Endodermal cell (in vitro differentiated cells): ENCODE results near the gene ATXN7. TPM values are rescaled to one million over a fixed set of nuclear protein-coding genes. Genes with fewer than 3 reads are reported as not detected.

ENCODE experiments used
- DNase-seq: peaks from one replicate; pipeline ENCODE4 v3.0.0-alpha.2; 2017
- H3K27ac ChIP-seq: 2 replicates; pipeline ENCODE4 v1.5.1; 2013; ENCODE audit warnings: mild to moderate bottlenecking, low read depth, low read length, moderate library complexity
- H3K27me3 ChIP-seq: 2 replicates; pipeline ENCODE4 v1.6.1; 2013; ENCODE audit warnings: mild to moderate bottlenecking, low read length, moderate library complexity; ENCODE audit not compliant: insufficient read depth, control insufficient read depth, poor library complexity, severe bottlenecking
- H3K36me3 ChIP-seq: 2 replicates; pipeline ENCODE4 v1.7.0; 2013; ENCODE audit warnings: mild to moderate bottlenecking, low read length, moderate library complexity; ENCODE audit not compliant: control insufficient read depth, insufficient read depth
- H3K4me1 ChIP-seq: one replicate; pipeline ENCODE4 v1.7.0; 2013; ENCODE audit warnings: low read length; ENCODE audit not compliant: control insufficient read depth, insufficient read depth
- H3K4me3 ChIP-seq: 2 replicates; pipeline ENCODE4 v1.5.1; 2013; ENCODE audit warnings: mild to moderate bottlenecking, low read length, moderate library complexity
- H3K9ac ChIP-seq: 2 replicates; pipeline ENCODE4 v1.6.1; 2013; ENCODE audit warnings: mild to moderate bottlenecking, low read length, moderate library complexity; ENCODE audit not compliant: poor library complexity, severe bottlenecking; ENCODE audit errors: extremely low read depth
- H3K9me3 ChIP-seq: 2 replicates; pipeline ENCODE4 v1.6.1; 2013; ENCODE audit warnings: mild to moderate bottlenecking, low read length, moderate library complexity; ENCODE audit not compliant: control insufficient read depth
- H3K27ac Mint-ChIP-seq: 2 replicates; pipeline ENCODE4 v1.8.0; 2020; ENCODE audit warnings: mixed read lengths
- H3K27me3 Mint-ChIP-seq: 2 replicates; pipeline ENCODE4 v1.8.0; 2021; ENCODE audit warnings: mild to moderate bottlenecking, mixed read lengths; ENCODE audit not compliant: insufficient read depth
- H3K36me3 Mint-ChIP-seq: 2 replicates; pipeline ENCODE4 v1.8.0; 2020; ENCODE audit warnings: low read depth, mixed read lengths
- H3K4me1 Mint-ChIP-seq: 2 replicates; pipeline ENCODE4 v1.8.0; 2020; ENCODE audit warnings: mixed read lengths
- H3K4me3 Mint-ChIP-seq: 2 replicates; pipeline ENCODE4 v1.8.0; 2020; ENCODE audit warnings: mild to moderate bottlenecking, moderate library complexity, mixed read lengths
- H3K9me3 Mint-ChIP-seq: 2 replicates; pipeline ENCODE4 v1.8.0; 2020; ENCODE audit warnings: mild to moderate bottlenecking, mixed read lengths
- WGBS, 2 experiments: methylation state at CpG; one replicate each; pipeline versions ENCODE4 v1.1.5 to v1.1.7; 2013; ENCODE audit warnings: missing lambda C conversion rate in 2 of 2, mixed read lengths in 1 of 2; ENCODE audit not compliant: insufficient coverage in 1 of 2, insufficient read length in 1 of 2; 5-methylcytosine and 5-hydroxymethylcytosine counted together
- total RNA-seq, 2 donors: library from RNA; stranded (reverse); fragmentation: NEBNext Ultra II Directional in 1 of 2; extraction: Animal tissue kit (Norgen Biotek cat#: 25700) in 1 of 2; gene quantifications; 2 replicates in 1 of 2; 3 replicates in 1 of 2; pipeline ENCODE4 v1.2.1, GENCODE V29; 2021
- TF ChIP-seq, protein P1 (sequence below): fragments of 200-600 bp; sonication (generic); conservative IDR thresholded peaks from 2 replicates; pipeline ENCODE4 v1.5.0; 2021; ENCODE audit warnings: antibody characterized with exemption, mild to moderate bottlenecking

ATXN7 gene
- total RNA-seq, 2 donors from 2014 or later, result 28.1 to 28.8 TPM

DNA sequence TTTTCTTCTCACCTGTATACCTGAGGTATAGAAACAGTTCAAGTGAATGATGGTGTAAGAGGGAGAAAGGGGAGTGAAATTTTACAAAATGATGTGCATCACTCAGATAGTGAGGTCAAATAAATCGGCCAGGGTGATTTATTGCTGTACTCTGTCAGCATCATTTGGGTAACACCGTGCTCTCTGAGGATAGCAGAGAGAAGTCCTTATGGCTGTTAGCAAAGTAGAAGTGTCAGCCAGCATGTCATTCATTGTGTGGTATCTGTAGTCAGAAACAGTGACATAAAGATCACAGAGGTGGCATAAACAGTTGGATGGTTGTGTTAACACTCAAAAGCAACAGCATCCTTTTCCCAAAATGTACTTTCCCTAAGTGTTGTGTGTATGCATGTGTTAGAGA lies 106.2 kb downstream of the ATXN7 start:
- no peak for DNase-seq
- Histone ChIP-seq H3K27ac (peak overlapping the region; percentile 89), H3K36me3 (peaks cover 13% of the 10 kb centered on the region), H3K9ac (no peak overlapping the region), H3K4me3 (no peak overlapping the region), H3K4me1 (peaks cover 73% of the 10 kb centered on the region), H3K27me3 (no peaks in the 10 kb centered on the region), H3K9me3 (no peaks in the 10 kb centered on the region)
- no peaks in the 10 kb centered on the region for H3K27me3 Mint-ChIP-seq
- H3K4me1 Mint-ChIP-seq, result peaks cover 80% of the 10 kb centered on the region
- no peak overlapping the region for H3K4me3 Mint-ChIP-seq
- peaks cover 8% of the 10 kb centered on the region for H3K36me3 Mint-ChIP-seq
- no peaks in the 10 kb centered on the region for H3K9me3 Mint-ChIP-seq
- 42 to 56% methylated on average over 2 of the region's 2 CpGs for WGBS, 2 experiments
- H3K27ac Mint-ChIP-seq, result no peak overlapping the region
- TF ChIP-seq, protein P1, sequence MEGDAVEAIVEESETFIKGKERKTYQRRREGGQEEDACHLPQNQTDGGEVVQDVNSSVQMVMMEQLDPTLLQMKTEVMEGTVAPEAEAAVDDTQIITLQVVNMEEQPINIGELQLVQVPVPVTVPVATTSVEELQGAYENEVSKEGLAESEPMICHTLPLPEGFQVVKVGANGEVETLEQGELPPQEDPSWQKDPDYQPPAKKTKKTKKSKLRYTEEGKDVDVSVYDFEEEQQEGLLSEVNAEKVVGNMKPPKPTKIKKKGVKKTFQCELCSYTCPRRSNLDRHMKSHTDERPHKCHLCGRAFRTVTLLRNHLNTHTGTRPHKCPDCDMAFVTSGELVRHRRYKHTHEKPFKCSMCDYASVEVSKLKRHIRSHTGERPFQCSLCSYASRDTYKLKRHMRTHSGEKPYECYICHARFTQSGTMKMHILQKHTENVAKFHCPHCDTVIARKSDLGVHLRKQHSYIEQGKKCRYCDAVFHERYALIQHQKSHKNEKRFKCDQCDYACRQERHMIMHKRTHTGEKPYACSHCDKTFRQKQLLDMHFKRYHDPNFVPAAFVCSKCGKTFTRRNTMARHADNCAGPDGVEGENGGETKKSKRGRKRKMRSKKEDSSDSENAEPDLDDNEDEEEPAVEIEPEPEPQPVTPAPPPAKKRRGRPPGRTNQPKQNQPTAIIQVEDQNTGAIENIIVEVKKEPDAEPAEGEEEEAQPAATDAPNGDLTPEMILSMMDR, result no peak

DNA sequence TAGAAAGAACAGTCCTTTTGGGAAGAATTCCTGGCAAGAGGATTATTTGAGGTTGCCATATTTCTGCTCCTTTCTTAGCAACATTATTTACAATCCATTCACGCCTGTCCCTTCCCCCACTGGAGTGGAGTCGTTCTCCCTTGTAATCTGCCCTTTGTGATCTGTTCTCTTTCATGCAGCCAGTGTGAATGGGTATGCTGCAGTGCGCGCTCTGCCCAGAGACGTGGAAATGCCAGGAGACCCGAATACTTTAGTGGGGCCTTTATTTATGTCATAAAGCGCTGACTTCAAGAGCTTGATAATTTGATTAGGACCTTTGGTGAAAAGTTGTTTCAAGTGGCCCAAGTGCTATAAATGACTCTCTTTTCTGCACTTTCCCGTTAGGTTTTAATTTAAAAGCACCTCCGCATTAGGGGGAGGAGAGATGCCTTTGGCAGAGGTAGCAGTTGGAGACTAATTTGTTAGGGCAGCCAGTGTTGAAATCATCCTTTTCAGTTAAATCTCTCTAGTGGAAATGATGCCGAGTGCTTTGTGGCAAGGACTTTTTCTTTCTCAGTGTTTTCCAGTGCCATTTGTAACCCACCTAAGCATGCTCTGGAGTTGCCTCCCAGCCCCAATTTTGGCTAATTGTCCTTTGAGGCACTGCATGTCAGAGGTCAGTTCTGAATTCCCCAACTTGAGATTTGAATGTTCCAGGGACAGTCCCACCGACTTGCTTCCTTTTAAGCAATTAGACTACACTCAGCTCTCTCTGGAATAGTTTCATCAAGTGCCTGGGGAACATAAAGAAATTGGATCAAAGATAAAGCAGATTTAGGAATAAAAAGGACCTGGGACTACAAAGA lies 107.2 kb downstream of the ATXN7 start:
- H3K27me3 ChIP-seq, result no peaks in the 10 kb centered on the region
- H3K4me1 ChIP-seq, result peaks cover 63% of the 10 kb centered on the region
- 5 to 21% methylated on average over 7 to 11 of the region's 11 CpGs for WGBS, 2 experiments
- no peaks in the 10 kb centered on the region for H3K9me3 ChIP-seq
- peak; percentile 78 for DNase-seq
- TF ChIP-seq, protein P1, result no peak
- Mint-ChIP-seq H3K27me3 (no peaks in the 10 kb centered on the region), H3K4me3 (peak overlapping the region; percentile 37), H3K4me1 (peaks cover 74% of the 10 kb centered on the region), H3K9me3 (no peaks in the 10 kb centered on the region), H3K36me3 (peaks cover 8% of the 10 kb centered on the region), H3K27ac (peak overlapping the region; percentile 15)
- H3K4me3 ChIP-seq, result peak overlapping the region; percentile 64
- H3K27ac ChIP-seq, result peak overlapping the region; percentile 89
- no peak overlapping the region for H3K9ac ChIP-seq
- peaks cover 14% of the 10 kb centered on the region for H3K36me3 ChIP-seq

DNA sequence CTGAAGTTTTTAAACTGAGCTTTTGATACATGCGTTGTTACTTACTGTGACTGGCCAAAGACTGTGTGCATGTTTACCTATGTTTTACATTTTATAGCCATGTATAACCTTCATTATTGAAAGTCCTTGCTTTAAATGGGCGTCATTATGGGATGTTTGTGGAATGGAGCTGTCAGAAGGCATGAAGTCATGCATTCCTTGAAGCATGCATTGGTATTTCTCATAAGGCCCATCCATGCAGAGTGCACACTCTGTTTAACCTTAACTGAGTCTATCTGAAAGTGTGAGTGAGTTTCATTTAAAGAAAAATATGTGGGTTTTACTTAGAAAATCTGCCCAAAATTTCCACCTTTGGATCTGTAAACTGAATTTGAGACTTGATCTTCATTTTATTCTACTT lies 108.5 kb downstream of the ATXN7 start:
- peak overlapping the region; percentile 86 for H3K27ac Mint-ChIP-seq
- Histone ChIP-seq H3K9ac (no peak overlapping the region), H3K9me3 (no peaks in the 10 kb centered on the region), H3K4me3 (no peak overlapping the region), H3K27me3 (no peaks in the 10 kb centered on the region), H3K36me3 (peaks cover 17% of the 10 kb centered on the region), H3K27ac (no peak overlapping the region), H3K4me1 (peaks cover 51% of the 10 kb centered on the region)
- 82 to 92% methylated on average over 2 of the region's 2 CpGs for WGBS, 2 experiments
- H3K9me3 Mint-ChIP-seq, result no peaks in the 10 kb centered on the region
- no peaks in the 10 kb centered on the region for H3K27me3 Mint-ChIP-seq
- no peak for DNase-seq
- H3K36me3 Mint-ChIP-seq, result peaks cover 8% of the 10 kb centered on the region
- H3K4me3 Mint-ChIP-seq, result no peak overlapping the region
- TF ChIP-seq, protein P1, result no peak
- H3K4me1 Mint-ChIP-seq, result peaks cover 66% of the 10 kb centered on the region
